Measurements from ENCODE around the gene ST6GALNAC2. TPM values are rescaled to one million over a fixed set of nuclear protein-coding genes. Genes with fewer than 3 reads are reported as not detected.

ST6GALNAC2 gene
- total and polyA plus RNA-seq, 9 donors, result 1.2 to 8.0 (median 1.5) TPM

DNA sequence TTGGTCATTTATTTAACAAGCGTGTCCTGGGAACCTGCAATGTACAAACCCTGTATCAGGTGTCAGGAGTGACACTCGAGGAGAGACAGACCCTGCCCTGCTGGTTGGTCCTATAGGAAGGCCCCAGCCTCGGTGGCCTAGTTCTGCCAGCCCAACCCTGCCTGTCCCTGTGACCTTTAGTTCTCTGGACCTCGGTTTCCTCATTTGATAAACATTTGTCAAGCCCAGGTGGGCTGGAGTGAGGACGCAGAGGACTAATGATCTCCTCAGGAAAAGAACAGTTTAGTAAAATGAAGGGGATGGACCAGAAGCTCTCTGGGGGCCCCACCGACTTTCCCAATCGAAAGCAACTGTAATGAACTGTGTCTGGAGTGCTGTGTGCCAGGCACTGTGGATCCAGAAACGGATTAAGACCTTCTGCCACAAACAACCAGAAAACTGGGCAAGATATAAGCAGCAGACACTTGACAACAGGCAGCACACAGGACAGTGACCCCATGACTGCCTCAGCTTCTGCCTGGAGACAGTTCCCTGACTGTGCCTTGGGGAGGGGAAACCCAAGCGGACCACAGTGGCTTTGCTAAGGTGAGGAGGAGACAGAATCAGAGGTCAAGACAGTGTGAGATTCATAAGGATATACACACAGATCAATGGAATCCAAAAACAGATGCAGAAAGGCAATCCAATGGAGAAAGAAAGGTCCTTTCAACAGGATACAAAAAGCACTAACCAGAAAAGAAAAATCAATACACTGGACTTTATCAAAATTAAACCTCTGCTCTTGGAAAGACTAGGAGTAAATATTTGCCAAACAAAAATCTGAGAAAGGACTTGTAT, 37.1 kb downstream of the ST6GALNAC2 start:
- Histone ChIP-seq H3K27ac (ENCODE audit: low read length) (no peak overlapping the region), H3K27me3 (ENCODE audit: control insufficient read depth, insufficient read depth, low read length) (no peaks in the 10 kb centered on the region), H3K36me3 (ENCODE audit: control insufficient read depth, insufficient read depth, low read length) (no peaks in the 10 kb centered on the region), H3K4me1 (ENCODE audit: control insufficient read depth, insufficient read depth, low read length) (peaks cover 41% of the 10 kb centered on the region), H3K9me3 (replicated peaks; ENCODE audit: control insufficient read depth, low read depth, low read length) (no peaks in the 10 kb centered on the region), H3K4me3 (ENCODE audit: low read length) (no peak overlapping the region)
- DNase-seq, result no peak
- 57% methylated on average over 5 of the region's 9 CpGs for WGBS (ENCODE audit: insufficient coverage)

DNA sequence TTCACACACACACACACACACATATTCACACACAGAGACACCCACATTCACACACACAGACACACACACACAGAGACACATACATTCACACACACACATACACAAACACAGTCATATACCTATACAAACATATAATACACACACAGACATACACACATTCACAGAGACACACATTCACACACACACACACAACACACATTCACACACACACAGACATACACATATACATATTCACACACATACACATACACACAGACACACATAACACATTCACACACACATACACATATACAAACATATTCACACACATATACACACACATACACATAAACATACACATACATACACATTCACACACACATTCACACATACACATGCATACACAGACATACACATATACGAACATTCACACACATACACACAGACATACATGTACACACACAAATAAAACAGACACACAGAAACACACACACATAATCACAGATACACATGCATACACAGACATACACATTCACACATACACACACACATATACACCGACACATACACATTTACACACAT, 37.9 kb downstream of the ST6GALNAC2 start:
- Histone ChIP-seq H3K4me3 (ENCODE audit: low read length) (no peak overlapping the region), H3K27me3 (ENCODE audit: control insufficient read depth, insufficient read depth, low read length) (no peaks in the 10 kb centered on the region), H3K27ac (ENCODE audit: low read length) (no peak overlapping the region), H3K4me1 (ENCODE audit: control insufficient read depth, insufficient read depth, low read length) (peaks cover 47% of the 10 kb centered on the region), H3K9me3 (replicated peaks; ENCODE audit: control insufficient read depth, low read depth, low read length) (no peaks in the 10 kb centered on the region), H3K36me3 (ENCODE audit: control insufficient read depth, insufficient read depth, low read length) (no peaks in the 10 kb centered on the region)
- no peak for DNase-seq
- WGBS (ENCODE audit: insufficient coverage), result 82% methylated on average over 2 of the region's 2 CpGs

DNA sequence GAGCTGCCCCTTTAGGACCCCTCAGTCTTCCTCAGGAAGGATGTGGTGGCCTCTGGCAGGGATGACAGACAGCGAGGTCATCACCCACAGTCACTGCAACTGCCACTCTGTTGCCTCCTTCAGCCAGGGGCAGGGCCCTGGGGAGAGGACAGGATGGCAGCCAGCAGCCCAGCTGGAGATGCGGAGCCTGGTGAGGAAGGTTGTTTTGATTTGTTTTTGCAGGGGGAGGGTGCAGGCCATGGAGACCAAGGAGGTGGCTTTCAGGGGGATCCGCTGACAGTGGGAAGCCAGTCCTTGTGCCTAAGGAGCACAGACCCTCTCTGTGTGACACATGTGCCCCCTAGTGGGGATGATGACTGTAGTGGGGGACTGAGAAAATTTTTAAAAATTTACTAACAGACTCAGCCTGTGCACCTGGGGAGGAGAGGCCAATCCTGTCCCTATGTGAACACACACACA, 38.4 kb downstream of the ST6GALNAC2 start:
- H3K27ac ChIP-seq (ENCODE audit: low read length), result no peak overlapping the region
- H3K27me3 ChIP-seq (ENCODE audit: control insufficient read depth, insufficient read depth, low read length), result no peaks in the 10 kb centered on the region
- no peaks in the 10 kb centered on the region for H3K9me3 ChIP-seq (replicated peaks; ENCODE audit: control insufficient read depth, low read depth, low read length)
- no peak overlapping the region for H3K4me3 ChIP-seq (ENCODE audit: low read length)
- peak; percentile 87 for DNase-seq
- H3K4me1 ChIP-seq (ENCODE audit: control insufficient read depth, insufficient read depth, low read length), result peaks cover 52% of the 10 kb centered on the region
- H3K36me3 ChIP-seq (ENCODE audit: control insufficient read depth, insufficient read depth, low read length), result no peaks in the 10 kb centered on the region
- 28% methylated on average over 3 of the region's 3 CpGs for WGBS (ENCODE audit: insufficient coverage)

DNA sequence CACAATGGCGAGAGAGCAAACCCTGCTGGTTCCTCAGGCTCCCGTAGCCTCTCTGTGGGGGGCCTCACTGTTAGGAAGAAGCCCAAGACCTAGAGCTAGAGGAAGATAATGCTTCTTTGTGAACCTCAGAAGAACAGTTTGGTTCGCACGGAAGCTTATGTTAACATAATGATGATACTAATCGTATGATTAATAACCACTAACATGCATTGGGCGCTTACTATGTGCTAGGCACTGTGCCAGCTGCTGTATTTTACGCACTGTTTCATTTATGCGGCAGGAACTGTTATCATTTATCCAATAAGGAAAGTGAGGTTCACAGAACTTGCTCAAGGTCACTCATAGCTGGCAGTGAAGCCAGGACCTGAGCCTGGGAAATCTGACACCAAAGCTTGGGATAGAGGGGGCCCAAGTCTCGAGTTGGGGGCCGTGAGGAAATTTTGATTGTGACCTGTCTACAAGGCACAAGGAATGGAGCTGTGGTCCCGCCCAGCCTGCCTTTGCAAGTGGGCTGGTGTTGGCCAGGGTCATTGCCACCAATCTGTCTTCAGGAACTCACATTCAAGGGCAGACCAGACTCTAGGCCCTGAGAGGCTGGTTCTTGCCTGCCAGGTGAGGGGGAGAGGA, 39.0 kb downstream of the ST6GALNAC2 start:
- Histone ChIP-seq H3K4me1 (ENCODE audit: control insufficient read depth, insufficient read depth, low read length) (peaks cover 58% of the 10 kb centered on the region), H3K27ac (ENCODE audit: low read length) (no peak overlapping the region), H3K9me3 (replicated peaks; ENCODE audit: control insufficient read depth, low read depth, low read length) (no peaks in the 10 kb centered on the region), H3K4me3 (ENCODE audit: low read length) (no peak overlapping the region), H3K27me3 (ENCODE audit: control insufficient read depth, insufficient read depth, low read length) (no peaks in the 10 kb centered on the region), H3K36me3 (ENCODE audit: control insufficient read depth, insufficient read depth, low read length) (no peaks in the 10 kb centered on the region)
- whole genome bisulfite sequencing (ENCODE audit: insufficient coverage), result 42% methylated on average over 7 of the region's 11 CpGs
- no peak for DNase-seq

DNA sequence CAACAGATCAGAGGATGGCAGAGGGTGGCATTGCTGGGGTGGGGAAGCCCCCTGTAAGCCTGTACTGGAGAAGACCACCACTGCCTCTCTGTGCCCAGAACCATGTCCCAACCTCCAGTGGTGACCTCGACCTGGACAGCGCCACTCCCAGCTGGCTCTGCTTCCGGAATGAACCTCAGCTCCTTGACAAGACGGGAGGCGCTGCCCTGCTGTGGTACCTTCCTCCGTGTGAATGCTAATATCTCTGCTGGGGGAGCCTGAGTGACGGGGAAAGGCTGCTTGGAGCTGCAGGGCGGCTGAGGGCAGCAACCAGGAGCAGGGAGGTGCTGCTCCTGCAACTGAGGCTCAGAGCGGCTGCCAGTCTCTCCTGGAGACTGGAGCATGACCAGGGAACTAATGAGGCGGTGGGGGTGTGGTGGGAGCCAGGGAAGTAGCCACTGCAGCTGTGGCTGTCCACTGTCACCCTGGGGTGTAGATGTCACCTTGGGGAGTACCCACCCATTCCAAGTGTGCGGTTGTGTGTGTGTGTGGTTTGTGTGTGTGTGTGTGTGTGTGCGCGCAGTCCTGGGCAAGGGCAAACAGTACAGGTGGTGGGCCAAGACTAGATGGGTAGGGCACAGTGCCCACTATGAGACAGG, 39.6 kb downstream of the ST6GALNAC2 start:
- no peaks in the 10 kb centered on the region for H3K9me3 ChIP-seq (replicated peaks; ENCODE audit: control insufficient read depth, low read depth, low read length)
- H3K36me3 ChIP-seq (ENCODE audit: control insufficient read depth, insufficient read depth, low read length), result no peaks in the 10 kb centered on the region
- no peak overlapping the region for H3K4me3 ChIP-seq (ENCODE audit: low read length)
- DNase-seq, result no peak
- peaks cover 64% of the 10 kb centered on the region for H3K4me1 ChIP-seq (ENCODE audit: control insufficient read depth, insufficient read depth, low read length)
- no peak overlapping the region for H3K27ac ChIP-seq (ENCODE audit: low read length)
- 72% methylated on average over 10 of the region's 13 CpGs for WGBS (ENCODE audit: insufficient coverage)
- H3K27me3 ChIP-seq (ENCODE audit: control insufficient read depth, insufficient read depth, low read length), result no peaks in the 10 kb centered on the region

DNA sequence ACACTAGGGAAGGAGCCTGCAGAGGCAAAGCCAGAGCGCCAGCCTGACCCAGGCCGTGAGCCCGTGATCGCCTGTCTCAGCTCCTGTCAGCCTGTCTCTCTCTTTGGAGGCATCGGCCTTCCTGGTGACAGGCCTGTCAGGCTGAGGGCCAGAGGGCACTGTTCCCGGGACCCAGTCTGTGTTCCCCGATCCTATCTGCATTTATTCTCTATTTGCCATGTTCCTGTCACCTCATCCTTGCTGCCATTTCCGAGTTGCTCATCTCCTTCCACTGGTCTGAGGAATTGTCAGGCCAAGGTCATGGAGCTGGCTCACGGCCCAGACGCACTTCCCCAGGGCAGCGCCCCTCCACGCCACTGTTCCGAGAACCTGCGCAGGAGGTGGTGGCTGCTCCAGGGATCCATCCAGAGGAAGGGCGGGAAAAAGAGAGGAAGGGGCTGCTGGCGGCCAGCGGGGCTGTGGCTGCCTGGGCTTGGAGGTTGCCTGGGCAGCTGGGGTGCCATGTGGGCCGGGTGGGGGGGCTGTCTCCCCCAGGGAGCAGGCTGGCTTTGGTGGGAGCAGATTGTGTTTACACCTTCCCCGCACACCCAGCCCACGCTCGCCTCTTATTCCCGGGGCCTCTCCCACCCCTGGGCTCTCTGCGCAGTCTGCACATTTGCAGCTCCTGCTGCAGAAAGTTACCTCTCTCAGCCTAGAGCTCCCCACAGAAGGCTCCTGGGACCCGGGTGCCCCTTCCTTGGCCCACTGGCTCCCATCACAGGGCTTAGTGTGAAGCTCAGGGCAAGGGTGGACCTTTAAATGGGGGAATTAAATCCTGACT, 40.9 kb downstream of the ST6GALNAC2 start:
- peak overlapping the region; percentile 52 for H3K27ac ChIP-seq (ENCODE audit: low read length)
- DNase-seq, result no peak
- H3K27me3 ChIP-seq (ENCODE audit: control insufficient read depth, insufficient read depth, low read length), result peaks cover 2% of the 10 kb centered on the region
- WGBS (ENCODE audit: insufficient coverage), result 33% methylated on average over 15 of the region's 24 CpGs
- no peak overlapping the region for H3K4me3 ChIP-seq (ENCODE audit: low read length)
- no peaks in the 10 kb centered on the region for H3K9me3 ChIP-seq (replicated peaks; ENCODE audit: control insufficient read depth, low read depth, low read length)
- H3K36me3 ChIP-seq (ENCODE audit: control insufficient read depth, insufficient read depth, low read length), result no peaks in the 10 kb centered on the region
- H3K4me1 ChIP-seq (ENCODE audit: control insufficient read depth, insufficient read depth, low read length), result peaks cover 75% of the 10 kb centered on the region

DNA sequence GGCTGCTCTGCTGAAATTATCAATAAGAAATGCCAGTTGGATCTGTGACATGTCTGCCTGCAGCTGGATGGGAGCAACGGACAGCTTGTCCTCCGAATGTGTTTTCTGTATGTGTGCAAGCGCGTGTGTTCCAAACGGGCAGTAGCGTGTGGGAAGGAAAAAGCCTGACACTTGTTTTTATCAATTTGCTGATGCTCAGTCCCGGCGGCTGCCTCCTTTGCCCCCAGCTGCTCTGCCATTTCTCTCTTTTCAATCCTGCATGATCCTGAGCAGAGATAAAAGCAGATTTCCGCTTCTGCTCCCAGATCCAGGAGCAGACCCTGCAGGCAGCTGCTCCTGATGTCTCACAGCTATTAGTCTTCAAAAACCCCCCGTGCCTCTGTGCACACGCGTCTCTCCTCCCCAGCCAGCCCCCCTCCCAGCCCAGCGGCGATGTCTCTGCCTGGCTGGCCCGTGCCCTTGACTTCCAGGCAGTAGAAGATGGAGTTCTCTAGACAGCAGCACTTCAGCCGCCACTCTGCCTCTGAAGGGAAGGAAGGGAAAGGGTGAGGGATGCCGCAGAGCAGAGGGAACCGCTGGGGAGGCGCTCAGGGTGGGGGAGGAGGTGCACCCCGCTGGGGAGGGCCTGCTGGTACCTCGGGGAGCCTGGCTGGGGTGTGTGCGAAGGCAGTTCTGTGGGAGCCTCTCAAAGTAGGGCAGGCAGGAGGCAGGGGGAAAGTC, 41.7 kb downstream of the ST6GALNAC2 start:
- 8% methylated on average over 9 of the region's 22 CpGs for WGBS (ENCODE audit: insufficient coverage)
- no peak overlapping the region for H3K4me3 ChIP-seq (ENCODE audit: low read length)
- no peaks in the 10 kb centered on the region for H3K36me3 ChIP-seq (ENCODE audit: control insufficient read depth, insufficient read depth, low read length)
- peak overlapping the region; percentile 52 for H3K27ac ChIP-seq (ENCODE audit: low read length)
- no peaks in the 10 kb centered on the region for H3K9me3 ChIP-seq (replicated peaks; ENCODE audit: control insufficient read depth, low read depth, low read length)
- peaks cover 6% of the 10 kb centered on the region for H3K27me3 ChIP-seq (ENCODE audit: control insufficient read depth, insufficient read depth, low read length)
- peaks cover 83% of the 10 kb centered on the region for H3K4me1 ChIP-seq (ENCODE audit: control insufficient read depth, insufficient read depth, low read length)
- no peak for DNase-seq

DNA sequence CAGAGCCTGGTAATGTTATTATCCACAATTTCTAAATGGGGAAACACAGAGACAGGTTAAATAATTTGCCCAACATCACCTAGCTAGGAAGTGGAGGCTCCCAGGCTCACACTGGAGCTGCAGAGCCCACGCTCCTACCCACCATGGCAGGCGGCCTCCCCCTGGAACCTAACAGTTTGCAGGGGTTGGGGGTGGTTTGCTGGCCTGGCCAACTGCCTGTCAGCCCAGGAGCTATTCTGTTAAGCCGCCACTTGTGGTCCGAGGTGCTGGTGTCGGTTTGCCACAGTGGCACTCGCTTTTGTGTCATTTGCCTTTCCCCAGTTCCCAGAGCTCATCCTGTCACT, 42.2 kb downstream of the ST6GALNAC2 start:
- Histone ChIP-seq H3K9me3 (replicated peaks; ENCODE audit: control insufficient read depth, low read depth, low read length) (no peaks in the 10 kb centered on the region), H3K27me3 (ENCODE audit: control insufficient read depth, insufficient read depth, low read length) (peaks cover 11% of the 10 kb centered on the region), H3K4me1 (ENCODE audit: control insufficient read depth, insufficient read depth, low read length) (peaks cover 88% of the 10 kb centered on the region), H3K4me3 (ENCODE audit: low read length) (no peak overlapping the region), H3K27ac (ENCODE audit: low read length) (peak overlapping the region; percentile 52), H3K36me3 (ENCODE audit: control insufficient read depth, insufficient read depth, low read length) (no peaks in the 10 kb centered on the region)
- DNase-seq, result no peak
- 43% methylated on average over 4 of the region's 6 CpGs for WGBS (ENCODE audit: insufficient coverage)

DNA sequence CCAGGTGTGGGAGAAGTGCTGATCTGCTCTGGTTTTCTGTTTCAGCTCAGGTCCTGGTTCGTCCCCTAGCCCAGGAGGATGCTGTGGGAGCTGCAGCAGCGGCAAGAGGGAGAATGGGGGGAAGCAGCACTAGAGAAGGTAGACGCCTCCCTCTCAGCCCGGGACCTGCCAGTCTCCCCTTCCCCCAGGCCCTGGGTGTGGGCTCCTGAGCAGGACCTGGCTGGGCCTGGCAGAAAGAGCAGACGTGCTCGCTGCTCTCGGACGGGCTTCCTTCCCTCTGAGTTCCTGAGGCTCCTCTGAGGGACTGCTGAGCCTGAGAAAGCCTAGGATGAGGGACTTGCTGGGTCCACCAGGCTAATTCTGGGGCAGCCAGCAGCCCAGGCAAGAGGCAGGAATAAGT, 42.7 kb downstream of the ST6GALNAC2 start:
- peak overlapping the region; percentile 52 for H3K27ac ChIP-seq (ENCODE audit: low read length)
- H3K36me3 ChIP-seq (ENCODE audit: control insufficient read depth, insufficient read depth, low read length), result no peaks in the 10 kb centered on the region
- WGBS (ENCODE audit: insufficient coverage), result 42% methylated on average over 5 of the region's 8 CpGs
- peaks cover 92% of the 10 kb centered on the region for H3K4me1 ChIP-seq (ENCODE audit: control insufficient read depth, insufficient read depth, low read length)
- no peaks in the 10 kb centered on the region for H3K9me3 ChIP-seq (replicated peaks; ENCODE audit: control insufficient read depth, low read depth, low read length)
- H3K27me3 ChIP-seq (ENCODE audit: control insufficient read depth, insufficient read depth, low read length), result peaks cover 14% of the 10 kb centered on the region
- DNase-seq, result no peak
- H3K4me3 ChIP-seq (ENCODE audit: low read length), result no peak overlapping the region

All from muscle of leg (tissue), 11 donors.